Psoas muscle (tissue), 8 donors: ENCODE measurements around the gene CBX5. TPM values are rescaled to one million over a fixed set of nuclear protein-coding genes. Genes with fewer than 3 reads are reported as not detected.

ENCODE experiments used
- ATAC-seq, 4 donors: fragments of 200-7000 bp; cut with Tn5 transposase; one replicate each; pipeline ENCODE4 v1.9.1; 2020; ENCODE audit warnings: moderate library complexity in 3 of 4, mild to moderate bottlenecking in 2 of 4
- DNase-seq, 2 donors: peaks; one replicate each; pipeline ENCODE4 v3.0.0-alpha.2; 2020
- H3K27ac ChIP-seq: fragments of 200-600 bp; one replicate; pipeline ENCODE4 v1.8.0; 2022
- H3K27me3 ChIP-seq, 3 donors: fragments of 200-600 bp in 1 of 3; one replicate each; pipeline versions ENCODE4 v1.6.1 to v1.8.0; 2013 to 2022; ENCODE audit warnings: low read length in 2 of 3, mild to moderate bottlenecking in 2 of 3, moderate library complexity in 1 of 3; ENCODE audit not compliant: insufficient read depth in 3 of 3
- H3K36me3 ChIP-seq, 2 donors: fragments of 200-600 bp in 1 of 2; one replicate each; pipeline versions ENCODE4 v1.6.1 to v1.8.0; 2013 to 2022; ENCODE audit warnings: low read depth in 1 of 2, mild to moderate bottlenecking in 1 of 2, moderate library complexity in 1 of 2; ENCODE audit not compliant: insufficient read depth in 1 of 2
- H3K4me1 ChIP-seq: fragments of 200-600 bp; one replicate; pipeline ENCODE4 v1.8.0; 2022
- H3K4me3 ChIP-seq: fragments of 200-600 bp; one replicate; pipeline ENCODE4 v1.8.0; 2022; ENCODE audit warnings: mild to moderate bottlenecking
- H3K9me3 ChIP-seq: fragments of 200-600 bp; one replicate; pipeline ENCODE4 v1.8.0; 2022
- WGBS, 3 donors: extraction: QIAGEN DNeasy Blood & Tissue Kit; methylation state at CpG; one replicate each; pipeline versions ENCODE4 v1.1.6 to v1.1.7; 2013; 5-methylcytosine and 5-hydroxymethylcytosine counted together
- intact Hi-C, 2 donors: fragments of 100-400 bp; cut with DNase I; formaldehyde crosslinking; loops; one replicate each; pipeline versions ENCODE4 v1.11.0 to v1.14.2; 2022
- polyA plus RNA-seq, 3 donors: library from polyadenylated mRNA; stranded (reverse); fragments of 200-250 nt; gene quantifications; one replicate each; pipeline ENCODE4 v1.2.3, GENCODE V29; 2013
- total RNA-seq, 4 donors: library from RNA; stranded (reverse); fragmentation: NEBNext Ultra II Directional in 2 of 4; extraction: Animal tissue kit (Norgen Biotek cat#: 25700) in 2 of 4; gene quantifications; one replicate each; pipeline versions ENCODE4 v1.2.1 to v1.2.4, GENCODE V29; 2021 to 2023
- TF ChIP-seq, protein P1 (sequence below): fragments of 200-600 bp; IDR thresholded peaks from one replicate; pipeline ENCODE4 v1.8.0; 2022; ENCODE audit warnings: antibody characterized with exemption
- donor health status: healthy with polysubstance abuse.
- donor health status: DM: no; HTN: no; CAD: no; lungs with moderate emphysema.
- donor health status: Bipolar disorder and iron deficiency.
- donor health status: healthy.
- donor health status: DM: yes; HTN: yes; CAD: no.
- donor health status: DM: no; HTN: no; CAD: no.
- donor health status: DM: no; HTN: no; CAD: no.
- donor health status: DM: yes; HTN: yes; CAD: no.

The CBX5 gene
- total and polyA plus RNA-seq, 7 donors: 5.2 to 19.3 (median 12.1) TPM

DNA sequence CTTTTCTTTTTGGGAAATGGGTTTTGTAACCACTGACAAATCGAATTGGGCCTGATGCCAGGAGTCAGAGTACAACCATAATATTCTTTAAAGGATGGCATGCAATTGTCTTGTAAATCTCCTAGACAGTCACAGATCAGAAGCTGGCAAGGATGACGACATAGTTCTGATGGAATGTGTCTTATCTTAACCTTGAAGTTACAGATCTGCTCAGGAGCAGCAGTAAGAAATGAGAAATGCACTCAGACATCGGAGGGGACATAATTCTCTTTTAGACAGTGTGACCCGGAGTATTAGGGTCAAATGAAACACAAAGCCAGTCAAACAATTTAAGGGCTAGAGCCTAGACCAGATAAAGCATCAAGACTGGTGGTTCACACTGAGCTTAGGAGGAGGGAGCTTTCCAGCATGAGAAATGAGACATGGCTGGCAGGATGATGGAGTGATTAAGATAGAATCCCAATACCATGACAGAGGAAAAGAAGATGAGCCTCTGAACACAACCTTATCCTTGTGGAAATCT is 17.5 kb downstream of the CBX5 start:
- ATAC-seq: peak in 1 of 4 donors; percentile 38

DNA sequence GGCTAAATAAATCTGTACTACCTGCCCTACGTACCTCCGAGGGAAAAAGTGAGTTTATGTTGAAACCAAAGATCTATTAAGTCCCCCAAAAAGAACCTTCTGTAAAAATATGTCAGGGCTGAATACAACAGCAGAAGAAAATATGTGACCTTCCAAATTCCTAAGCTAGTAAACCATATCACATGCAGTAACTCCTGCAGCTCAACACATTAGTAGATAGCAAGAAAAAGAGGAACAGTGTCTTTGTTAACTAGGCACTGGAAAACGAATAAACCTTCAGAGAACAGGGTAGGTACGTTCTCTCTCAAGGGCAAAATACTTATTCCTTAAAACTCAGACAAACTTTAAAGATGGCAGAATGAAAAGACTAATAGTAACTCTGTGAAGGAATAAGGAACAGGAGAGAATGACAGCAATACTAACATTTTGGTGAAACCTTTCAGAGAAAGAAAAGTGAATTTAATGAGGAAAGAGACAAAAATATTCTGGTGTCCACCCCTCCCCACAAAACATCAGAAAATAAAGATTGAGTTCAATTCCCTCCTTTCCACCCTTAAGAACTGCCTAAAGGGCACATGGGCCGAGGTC is 18.0 kb downstream of the CBX5 start:
- Histone ChIP-seq H3K36me3 (peaks cover 0 to 7% of the 10 kb centered on the region in 2 donors), H3K27ac (no peak overlapping the region), H3K4me1 (peaks cover 21% of the 10 kb centered on the region), H3K4me3 (no peak overlapping the region), H3K27me3 (no peaks in the 10 kb centered on the region), H3K9me3 (no peaks in the 10 kb centered on the region)
- TF ChIP-seq, protein P1, sequence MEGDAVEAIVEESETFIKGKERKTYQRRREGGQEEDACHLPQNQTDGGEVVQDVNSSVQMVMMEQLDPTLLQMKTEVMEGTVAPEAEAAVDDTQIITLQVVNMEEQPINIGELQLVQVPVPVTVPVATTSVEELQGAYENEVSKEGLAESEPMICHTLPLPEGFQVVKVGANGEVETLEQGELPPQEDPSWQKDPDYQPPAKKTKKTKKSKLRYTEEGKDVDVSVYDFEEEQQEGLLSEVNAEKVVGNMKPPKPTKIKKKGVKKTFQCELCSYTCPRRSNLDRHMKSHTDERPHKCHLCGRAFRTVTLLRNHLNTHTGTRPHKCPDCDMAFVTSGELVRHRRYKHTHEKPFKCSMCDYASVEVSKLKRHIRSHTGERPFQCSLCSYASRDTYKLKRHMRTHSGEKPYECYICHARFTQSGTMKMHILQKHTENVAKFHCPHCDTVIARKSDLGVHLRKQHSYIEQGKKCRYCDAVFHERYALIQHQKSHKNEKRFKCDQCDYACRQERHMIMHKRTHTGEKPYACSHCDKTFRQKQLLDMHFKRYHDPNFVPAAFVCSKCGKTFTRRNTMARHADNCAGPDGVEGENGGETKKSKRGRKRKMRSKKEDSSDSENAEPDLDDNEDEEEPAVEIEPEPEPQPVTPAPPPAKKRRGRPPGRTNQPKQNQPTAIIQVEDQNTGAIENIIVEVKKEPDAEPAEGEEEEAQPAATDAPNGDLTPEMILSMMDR: no peak
- intact Hi-C loops: no loop called here
- no peak for DNase-seq
- ATAC-seq: no peak
- WGBS, 3 donors: 57 to 61% (median 59%) methylated on average over 5 of the region's 5 CpGs

More for the DNA sequence above, 17.5 kb downstream of the CBX5 start:
- intact Hi-C loops: no loop called here
- Histone ChIP-seq H3K27ac (no peak overlapping the region), H3K27me3 (no peaks in the 10 kb centered on the region), H3K4me1 (peaks cover 21% of the 10 kb centered on the region), H3K9me3 (no peaks in the 10 kb centered on the region), H3K36me3 (peaks cover 0 to 1% of the 10 kb centered on the region in 2 donors), H3K4me3 (no peak overlapping the region)
- TF ChIP-seq, protein P1: no peak
- DNase-seq: no peak
- WGBS, 3 donors: 20 to 33% (median 22%) methylated on average over 4 of the region's 4 CpGs

DNA sequence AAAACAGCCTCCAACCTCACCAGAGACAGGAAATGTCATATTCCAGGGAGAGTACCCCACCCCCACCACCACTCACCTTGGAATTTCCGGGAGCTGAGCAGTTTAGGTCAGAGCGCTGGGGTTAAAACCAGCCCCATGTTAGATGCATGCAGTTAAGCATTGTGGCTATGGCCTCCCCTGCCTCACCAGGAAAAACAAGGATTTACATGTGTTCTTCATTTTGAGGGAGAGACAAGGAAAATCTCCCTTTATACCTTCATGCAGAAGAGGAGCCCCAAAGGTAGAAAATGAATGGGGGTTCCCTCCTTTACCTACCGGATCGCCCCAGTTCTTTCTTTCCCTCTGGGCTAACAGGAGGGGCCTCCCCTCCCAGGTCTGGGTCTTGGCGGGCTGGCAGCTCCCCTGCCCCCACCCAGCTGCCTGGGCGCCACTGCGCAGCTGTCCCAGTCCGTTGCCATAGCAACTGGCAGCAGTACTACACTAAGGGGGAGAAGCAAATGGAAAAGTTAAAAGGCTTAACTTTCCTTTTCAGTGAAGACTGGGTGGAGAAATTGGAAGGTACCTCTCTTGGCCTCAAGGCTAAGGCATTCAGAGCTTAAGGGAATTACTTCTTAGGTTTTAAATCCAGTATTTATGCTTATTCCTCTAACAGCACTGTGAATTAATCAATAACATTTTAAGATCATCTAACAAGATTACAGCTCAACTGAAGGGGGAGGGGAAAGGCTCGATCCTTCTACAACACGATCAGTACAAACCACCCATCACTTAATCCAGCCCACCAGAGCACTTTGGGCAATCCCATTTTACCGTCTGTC is 20.5 kb downstream of the CBX5 start:
- Histone ChIP-seq H3K4me3 (peak overlapping the region; percentile 50), H3K27me3 (no peaks in the 10 kb centered on the region), H3K9me3 (no peaks in the 10 kb centered on the region), H3K4me1 (peaks cover 21% of the 10 kb centered on the region), H3K36me3 (peaks cover 5 to 29% of the 10 kb centered on the region in 2 donors), H3K27ac (no peak overlapping the region)
- 17 to 26% (median 17%) methylated on average over 11 of the region's 11 CpGs for WGBS, 3 donors
- DNase-seq: peak; percentile 53 to 74
- intact Hi-C loops: no loop called here
- peak; percentile 74 to 89 (median 80) for ATAC-seq
- TF ChIP-seq, protein P1: no peak

DNA sequence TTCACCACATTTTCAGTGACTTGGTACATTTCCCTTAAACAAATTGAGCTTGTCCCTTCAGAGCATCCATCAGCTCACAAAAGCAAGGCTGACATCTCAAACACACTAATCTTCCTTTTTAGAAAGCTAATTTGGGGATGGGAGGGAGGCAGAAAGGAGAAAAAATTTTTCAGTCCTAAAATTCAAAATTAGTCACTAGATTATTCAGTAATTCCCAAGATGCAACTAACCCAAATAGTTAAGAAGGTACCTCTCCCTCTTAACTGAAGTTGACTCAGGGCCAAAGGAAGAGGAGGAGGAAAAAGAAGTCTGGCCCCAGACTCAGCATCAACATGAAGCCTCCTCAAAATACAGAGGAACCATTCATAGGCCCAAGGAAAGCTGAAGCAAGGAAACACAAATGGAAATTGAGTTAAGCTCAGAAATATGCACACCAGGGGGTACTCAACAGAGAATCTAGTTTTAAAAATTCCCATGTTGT is 21.7 kb downstream of the CBX5 start:
- ATAC-seq (no peak), DNase-seq (no peak)
- intact Hi-C loops: no loop called here
- H3K27ac ChIP-seq: no peak overlapping the region
- no peaks in the 10 kb centered on the region for H3K27me3 ChIP-seq
- H3K9me3 ChIP-seq: no peaks in the 10 kb centered on the region
- peaks cover 5 to 35% of the 10 kb centered on the region in 2 donors for H3K36me3 ChIP-seq
- H3K4me1 ChIP-seq: peaks cover 21% of the 10 kb centered on the region
- H3K4me3 ChIP-seq: no peak overlapping the region
- TF ChIP-seq, protein P1: no peak
